ENCODE data around the gene ZNF322.
A peak's percentile ranks its signal among the peaks of the same experiment; 100 is the strongest.
"Not testable (repeated sequence)": the region's sequence is repeated elsewhere in the genome, so short reads cannot be mapped to it uniquely, and the experiment has no call there.

Gene ZNF322

GRCh38 chr6:26659042-26659999, at the start of gene ZNF322:
TSS of gene ZNF322 (minus strand) at chr6:26659746. CDS start at chr6:26638553, 21,193 bp downstream.
- DNase-seq (ENCODE audit: low spot score): peak; percentile 98

DNA sequence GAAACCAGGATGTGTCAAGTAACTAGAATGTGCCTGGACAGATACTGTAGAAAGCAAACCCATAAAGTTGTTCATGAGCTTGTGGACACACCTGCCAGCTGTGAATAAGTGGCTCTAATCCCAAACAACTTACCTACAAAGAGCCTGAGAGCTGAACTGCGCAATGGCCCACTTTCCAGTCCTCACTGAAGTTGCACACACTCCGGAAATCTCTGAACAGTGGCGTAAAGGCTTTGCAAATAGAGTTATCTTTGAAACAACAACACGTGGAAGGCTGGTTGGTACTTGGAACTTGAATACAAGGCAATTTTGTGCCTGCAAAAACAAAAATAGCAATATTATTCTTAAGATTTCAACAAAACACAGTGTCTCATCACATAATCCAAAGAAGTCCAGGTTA, 46.2 kb upstream of the ZNF322 start:
- DNase-seq (ENCODE audit: low spot score): not testable (repeated sequence)

DNA sequence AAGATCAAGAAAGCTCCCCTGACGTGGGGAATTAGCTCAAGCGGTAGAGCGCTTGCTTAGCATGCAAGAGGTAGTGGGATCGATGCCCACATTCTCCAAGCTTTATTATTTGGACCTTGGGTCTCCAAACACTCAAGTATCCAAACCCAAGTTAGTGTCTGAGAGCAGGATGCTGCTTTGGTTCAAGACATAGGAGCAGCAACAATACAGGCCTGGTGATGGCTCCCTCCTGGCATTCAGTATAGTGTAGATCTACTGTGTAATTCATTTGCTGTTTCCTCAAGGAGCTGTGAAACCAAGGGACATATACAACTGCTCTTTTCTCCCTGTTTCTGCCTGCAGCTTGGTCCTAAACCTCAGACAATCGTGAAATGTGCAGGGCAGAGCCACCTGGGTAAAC, 45.8 kb upstream of the ZNF322 start:
- not testable (repeated sequence) for DNase-seq (ENCODE audit: low spot score)

DNA sequence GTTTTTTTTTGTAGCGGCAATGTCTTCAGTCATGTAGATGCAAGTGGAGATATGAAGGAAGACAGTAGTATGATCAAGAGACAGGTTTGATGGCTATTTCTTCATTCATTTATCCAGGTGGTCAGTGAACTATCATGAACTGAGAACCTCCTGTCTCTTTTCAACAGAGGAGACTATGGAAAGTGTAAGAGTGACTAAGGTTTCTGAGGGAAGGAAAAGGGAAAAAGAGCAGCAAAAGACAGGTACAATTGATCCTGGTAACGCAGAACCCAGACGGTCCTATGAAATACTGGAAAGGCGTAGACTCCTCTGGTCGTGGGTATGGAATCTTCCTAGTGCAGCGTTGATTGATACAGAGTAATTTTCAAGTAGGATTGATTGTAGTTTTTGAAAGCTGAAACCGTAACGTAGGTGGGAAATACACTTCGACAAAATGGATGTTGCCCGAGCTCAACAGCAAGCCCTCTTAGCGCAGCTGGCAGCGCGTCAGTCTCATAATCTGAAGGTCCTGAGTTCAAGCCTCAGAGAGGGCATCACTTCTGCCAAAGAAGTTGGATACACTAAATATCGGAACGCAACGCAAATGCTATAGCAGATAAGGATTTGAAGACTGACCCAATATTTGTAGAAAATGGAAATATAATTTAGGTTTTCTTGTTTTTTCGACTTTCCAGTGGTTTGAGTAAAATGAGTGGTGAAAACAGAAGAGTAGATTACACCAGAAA, 41.6 kb upstream of the ZNF322 start:
- DNase-seq (ENCODE audit: low spot score): not testable (repeated sequence)

GRCh38 chr6:26697496-26697895, 38.0 kb upstream of the ZNF322 start:
- not testable (repeated sequence) for DNase-seq (ENCODE audit: low spot score)

GRCh38 chr6:26689324-26689947, 29.9 kb upstream of the ZNF322 start:
- DNase-seq (ENCODE audit: low spot score): not testable (repeated sequence)

DNA sequence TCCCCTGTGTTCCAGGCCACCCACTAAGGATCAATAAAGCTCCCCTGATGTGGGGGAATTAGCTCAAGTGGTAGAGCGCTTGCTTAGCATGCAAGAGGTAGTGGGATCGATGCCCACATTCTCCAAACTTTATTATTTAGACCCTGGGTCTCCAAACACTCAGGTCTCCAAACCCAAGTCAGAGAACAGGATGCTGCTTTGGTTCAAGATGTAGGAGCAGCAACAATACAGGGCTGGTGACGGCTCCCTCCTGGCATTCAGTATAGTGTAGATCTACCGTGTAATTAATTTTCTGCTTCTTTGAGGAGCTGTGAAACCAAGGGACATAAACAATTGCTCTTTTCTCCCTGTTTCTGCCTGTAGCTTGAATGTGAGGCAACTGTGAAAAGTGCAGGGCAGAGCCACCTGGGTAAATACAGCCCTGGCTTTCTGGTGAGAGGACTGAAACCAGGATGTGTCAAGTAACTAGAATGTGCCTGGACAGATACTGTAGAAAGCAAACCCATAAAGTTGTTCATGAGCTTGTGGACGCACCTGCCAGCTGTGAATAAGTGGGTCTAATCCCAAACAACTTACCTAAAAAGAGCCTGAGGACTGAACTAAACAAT, 23.0 kb upstream of the ZNF322 start:
- DNase-seq (ENCODE audit: low spot score): not testable (repeated sequence)

DNA sequence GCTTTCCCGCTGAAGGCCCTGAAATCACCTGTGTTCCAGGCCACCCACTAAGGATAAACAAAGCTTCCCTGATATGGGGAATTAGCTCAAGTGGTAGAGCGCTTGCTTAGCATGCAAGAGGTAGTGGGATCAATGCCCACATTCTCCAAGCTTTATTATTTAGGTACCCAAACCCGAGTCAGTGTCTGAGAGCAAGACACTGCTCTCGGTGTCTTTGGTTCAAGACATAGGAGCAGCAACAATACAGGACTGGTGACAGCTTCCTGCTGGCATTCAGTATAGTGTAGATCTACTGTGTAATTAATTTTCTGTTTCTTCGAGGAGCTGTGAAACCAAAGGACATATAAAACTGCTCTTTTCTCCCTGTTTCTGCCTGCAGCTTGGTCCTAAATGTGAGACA, 13.7 kb upstream of the ZNF322 start:
- not testable (repeated sequence) for DNase-seq (ENCODE audit: low spot score)

DNA sequence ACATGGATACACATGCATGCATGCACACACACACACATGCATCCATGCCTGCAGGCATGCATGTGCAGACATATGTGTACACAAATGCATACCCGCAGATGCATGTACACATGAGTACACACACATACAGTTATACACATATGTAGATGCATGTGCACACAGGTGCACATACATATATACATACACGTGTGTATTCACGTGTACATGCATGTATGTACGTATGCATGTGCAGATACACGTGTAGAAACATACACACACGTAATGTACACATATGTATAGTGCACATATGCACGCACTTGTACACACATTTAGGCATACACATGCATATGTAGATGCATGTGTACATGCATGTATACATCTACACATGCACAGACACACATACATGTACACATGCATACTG, 11.0 kb upstream of the ZNF322 start:
- not testable (repeated sequence) for DNase-seq (ENCODE audit: low spot score)

GRCh38 chr6:26670003-26670402, 10.5 kb upstream of the ZNF322 start:
- DNase-seq (ENCODE audit: low spot score): not testable (repeated sequence)

DNA sequence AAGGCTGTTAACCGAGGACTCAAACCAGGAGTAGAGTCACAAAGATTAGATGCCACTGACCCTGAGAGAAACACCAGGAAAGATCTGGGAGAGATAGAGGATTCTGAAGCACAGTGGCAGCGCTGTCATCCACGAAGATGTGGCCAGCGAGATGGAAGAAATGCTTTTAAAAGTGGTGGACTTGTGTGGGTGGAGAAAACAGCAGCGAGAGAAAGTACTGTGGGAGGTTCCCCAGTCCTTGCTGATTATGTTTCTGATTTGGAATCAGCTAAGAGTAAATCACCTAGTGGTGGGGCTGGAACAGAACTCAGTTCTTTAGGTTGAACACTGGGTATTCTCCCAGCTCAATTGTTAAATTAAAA, 435 bp upstream of the ZNF322 start:
- no peak for DNase-seq (ENCODE audit: low spot score)

DNA sequence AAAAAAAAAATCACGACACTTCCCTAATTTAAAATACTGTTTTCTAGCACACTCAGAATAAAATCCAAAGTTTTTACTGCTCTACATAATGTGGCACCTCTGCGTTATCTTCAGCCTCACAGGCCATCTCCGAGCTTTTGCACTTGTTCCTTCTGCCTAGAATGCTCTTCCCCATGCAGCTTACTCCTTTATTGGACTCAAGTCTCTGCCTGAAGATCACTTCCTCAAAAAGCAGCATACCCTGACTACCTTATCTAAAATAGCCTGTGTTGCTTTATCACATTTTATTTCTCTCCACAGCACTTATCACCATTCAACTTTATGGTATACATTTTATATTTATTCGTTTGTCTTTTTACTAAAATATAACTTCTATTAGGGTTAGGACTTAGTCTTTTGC, 2.3 kb downstream of the ZNF322 start:
- no peak for DNase-seq (ENCODE audit: low spot score)

DNA sequence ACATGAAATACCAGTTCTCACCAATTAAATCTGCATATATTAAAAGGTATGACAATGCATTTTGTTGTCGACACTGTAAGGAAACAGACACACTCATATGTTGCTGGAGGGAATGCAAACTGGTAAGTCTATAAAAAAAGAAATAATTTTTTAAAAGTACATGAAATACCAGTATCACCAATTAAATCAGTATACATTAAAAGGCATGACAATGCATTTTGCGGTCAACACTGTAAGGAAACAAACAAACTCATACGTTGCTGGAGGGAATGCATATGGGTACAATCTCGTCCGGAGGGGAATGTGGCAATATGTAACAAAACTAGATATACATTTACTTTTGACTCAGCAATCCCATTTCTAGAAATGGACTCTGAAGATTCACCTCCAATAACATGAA, 6.5 kb downstream of the ZNF322 start:
- no peak for DNase-seq (ENCODE audit: low spot score)

- DNase-seq (ENCODE audit: low spot score): no peak
These were observed 8.3 kb downstream of the ZNF322 start for GRCh38 chr6:26651133-26651781.

- no peak for DNase-seq (ENCODE audit: low spot score)
These were observed 13.5 kb downstream of the ZNF322 start for GRCh38 chr6:26646074-26646473.

DNA sequence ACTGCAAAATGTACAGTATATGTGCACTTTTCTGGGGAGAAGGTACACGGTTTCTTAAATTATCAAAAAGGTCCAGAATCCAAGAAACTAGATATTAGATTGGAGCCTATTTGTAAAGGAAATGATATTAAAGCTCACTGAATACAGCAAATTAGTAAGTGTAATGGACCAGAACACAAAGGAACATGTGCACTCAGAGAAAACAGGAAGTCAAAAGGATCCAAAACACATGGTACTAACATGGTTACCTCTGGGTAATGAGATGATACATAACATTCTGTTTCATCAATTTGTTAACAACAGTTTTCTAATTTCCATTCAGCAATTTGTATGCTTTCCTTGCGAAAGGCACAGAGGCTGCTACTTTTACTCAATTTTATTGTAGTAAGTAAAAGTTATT, 18.7 kb downstream of the ZNF322 start:
- no peak for DNase-seq (ENCODE audit: low spot score)

- no peak for DNase-seq (ENCODE audit: low spot score)
These were observed 30.2 kb downstream of the ZNF322 start for GRCh38 chr6:26629359-26629758.

GRCh38 chr6:26627843-26628242, 31.7 kb downstream of the ZNF322 start:
- no peak for DNase-seq (ENCODE audit: low spot score)

- DNase-seq (ENCODE audit: low spot score): no peak
These were observed 35.0 kb downstream of the ZNF322 start for GRCh38 chr6:26624557-26624956.

DNA sequence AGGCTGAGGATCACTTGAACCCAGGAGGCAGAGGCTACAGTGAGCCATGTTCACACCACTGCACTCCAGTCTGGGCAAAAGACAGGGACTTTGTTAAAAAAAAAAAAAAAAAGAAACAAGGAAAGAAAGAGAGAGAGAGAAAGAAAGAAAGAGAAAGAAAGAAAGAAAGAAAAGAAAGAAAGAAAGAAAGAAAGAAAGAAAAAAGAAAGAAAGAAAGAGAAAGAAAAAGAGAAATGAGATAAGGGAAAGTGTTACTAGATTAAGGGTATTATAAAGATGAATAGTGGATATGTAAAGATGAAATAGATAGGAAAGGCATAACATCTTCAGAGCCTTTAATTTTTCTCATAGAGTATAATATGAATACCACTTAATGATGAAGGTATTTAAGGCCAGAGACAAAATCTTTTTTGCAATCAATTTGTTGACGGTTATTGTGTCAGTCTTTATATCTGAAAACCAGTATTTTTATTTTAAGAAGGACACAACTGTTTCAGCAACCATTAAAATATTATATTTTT, 36.1 kb downstream of the ZNF322 start:
- no peak for DNase-seq (ENCODE audit: low spot score)
